Upper lobe of left lung (tissue), 6 donors: ENCODE measurements around the gene CALB2. TPM values are rescaled to one million over a fixed set of nuclear protein-coding genes. Genes with fewer than 3 reads are reported as not detected.

Experiments used
- ATAC-seq, 2 donors: fragments of 200-7000 bp; cut with Tn5 transposase; one replicate each; pipeline ENCODE4 v1.9.1; 2022; ENCODE audit warnings: mild to moderate bottlenecking in 2 of 2, moderate library complexity in 2 of 2; ENCODE audit not compliant: low FRiP score in 2 of 2
- DNase-seq, 2 donors: peaks; one replicate each; pipeline ENCODE4 v3.0.0-alpha.2; 2019 to 2020
- H3K27ac ChIP-seq, 4 donors: fragments of 200-600 bp; sonication (generic); one replicate each; pipeline ENCODE4 v1.5.1; 2016 to 2019
- H3K27me3 ChIP-seq, 4 donors: fragments of 200-600 bp; sonication (generic); one replicate each; pipeline ENCODE4 v1.5.1; 2017 to 2019
- H3K36me3 ChIP-seq, 4 donors: fragments of 200-600 bp; sonication (generic); one replicate each; pipeline ENCODE4 v1.5.1; 2016 to 2019
- H3K4me1 ChIP-seq, 4 donors: fragments of 200-600 bp; sonication (generic); one replicate each; pipeline ENCODE4 v1.5.1; 2018 to 2019
- H3K4me3 ChIP-seq, 4 donors: fragments of 200-600 bp; sonication (generic); one replicate each; pipeline ENCODE4 v1.5.1; 2017 to 2019; ENCODE audit warnings: mild to moderate bottlenecking in 2 of 4, moderate library complexity in 1 of 4
- H3K9me3 ChIP-seq, 4 donors: fragments of 200-600 bp; sonication (generic); one replicate each; pipeline ENCODE4 v1.5.1; 2018 to 2019
- CTCF ChIP-seq, 6 experiments: fragments of 450-650 bp in 4 of 6; fragments of 200-600 bp in 2 of 6; sonication (generic) in 2 of 6; IDR thresholded peaks; one replicate each; pipeline ENCODE4 v1.5.1; 2016 to 2019; ENCODE audit warnings: antibody characterized with exemption in 6 of 6
- EP300 ChIP-seq, 4 donors: sonication (generic); formaldehyde crosslinking; IDR thresholded peaks; one replicate each; pipeline ENCODE4 v1.5.1; 2017; ENCODE audit warnings: antibody characterized with exemption in 4 of 4, control low read depth in 2 of 4
- POLR2A ChIP-seq, 4 donors: fragments of 450-650 bp; IDR thresholded peaks; one replicate each; pipeline ENCODE4 v1.5.1; 2016 to 2017; ENCODE audit warnings: antibody characterized with exemption in 4 of 4, mild to moderate bottlenecking in 2 of 4
- POLR2AphosphoS5 ChIP-seq, 2 donors: sonication (generic); formaldehyde crosslinking; IDR thresholded peaks; one replicate each; pipeline ENCODE4 v1.5.1; 2017; ENCODE audit warnings: antibody characterized with exemption in 2 of 2
- WGBS, 2 donors: methylation state at CpG; one replicate each; pipeline ENCODE4 v1.1.5; 2017 to 2018; 5-methylcytosine and 5-hydroxymethylcytosine counted together
- total RNA-seq, 6 donors: library from RNA; depleted of rRNA in 4 of 6; stranded (reverse); fragments of >200 nt in 4 of 6; gene quantifications; one replicate each; pipeline versions ENCODE4 v1.1.0 to v1.2.1, GENCODE V29; 2016 to 2021
- donor health status: DM: no; HTN: no; CAD: no; lungs with moderate emphysema.
- donor health status: DM: no; HTN: yes; CAD: no; lungs with severe emphysema.

The CALB2 gene
- total RNA-seq, 6 donors from 2014 or later, result 1.0 to 3.3 (median 2.3) TPM; not detected in 2

GRCh38 chr16:71406724-71407123, 48.2 kb downstream of the CALB2 start:
- DNase-seq (no peak), ATAC-seq (no peak)
- WGBS, 2 donors, result 59 to 63% methylated on average over 8 of the region's 8 CpGs
- Histone ChIP-seq H3K27ac (no peak overlapping the region), H3K9me3 (no peaks in the 10 kb centered on the region), H3K36me3 (no peaks in the 10 kb centered on the region), H3K4me3 (no peak overlapping the region), H3K4me1 (no peaks in the 10 kb centered on the region), H3K27me3 (no peaks in the 10 kb centered on the region)
- TF ChIP-seq CTCF (IDR thresholded peaks at IDR 0.05) (no peak), EP300 (IDR thresholded peaks at IDR 0.05) (no peak), POLR2A (IDR thresholded peaks at IDR 0.05) (no peak), POLR2AphosphoS5 (IDR thresholded peaks at IDR 0.05) (no peak)

- Histone ChIP-seq H3K4me1 (peaks cover 0 to 7% (median 2%) of the 10 kb centered on the region in 4 donors), H3K27me3 (peaks cover 0 to 4% (median 0%) of the 10 kb centered on the region in 4 donors), H3K9me3 (no peaks in the 10 kb centered on the region), H3K27ac (no peak overlapping the region), H3K36me3 (no peaks in the 10 kb centered on the region), H3K4me3 (no peak overlapping the region)
- ATAC-seq (no peak), DNase-seq (no peak)
- TF ChIP-seq POLR2A (IDR thresholded peaks at IDR 0.05) (no peak), CTCF (IDR thresholded peaks at IDR 0.05) (no peak), POLR2AphosphoS5 (IDR thresholded peaks at IDR 0.05) (no peak), EP300 (IDR thresholded peaks at IDR 0.05) (no peak)
- 50 to 67% methylated on average over 1 of the region's 1 CpG for WGBS, 2 donors
Measured at GRCh38 chr16:71407731-71408130, 49.2 kb downstream of the CALB2 start.

- H3K27ac ChIP-seq, result no peak overlapping the region
- DNase-seq, result no peak
- H3K4me3 ChIP-seq, result no peak overlapping the region
- no peak for ATAC-seq
- H3K27me3 ChIP-seq, result peaks cover 0 to 4% (median 0%) of the 10 kb centered on the region in 4 donors
- 38 to 52% methylated on average over 3 of the region's 3 CpGs for WGBS, 2 donors
- TF ChIP-seq CTCF (IDR thresholded peaks at IDR 0.05) (no peak), POLR2A (IDR thresholded peaks at IDR 0.05) (no peak), EP300 (IDR thresholded peaks at IDR 0.05) (no peak), POLR2AphosphoS5 (IDR thresholded peaks at IDR 0.05) (no peak)
- H3K36me3 ChIP-seq, result no peaks in the 10 kb centered on the region
- H3K4me1 ChIP-seq, result peaks cover 0 to 10% (median 2%) of the 10 kb centered on the region in 4 donors
- H3K9me3 ChIP-seq, result no peaks in the 10 kb centered on the region
Measured at GRCh38 chr16:71408536-71408935, 50.0 kb downstream of the CALB2 start.

- TF ChIP-seq EP300 (IDR thresholded peaks at IDR 0.05) (no peak), POLR2AphosphoS5 (IDR thresholded peaks at IDR 0.05) (no peak), CTCF (IDR thresholded peaks at IDR 0.05) (no peak), POLR2A (IDR thresholded peaks at IDR 0.05) (no peak)
- H3K27ac ChIP-seq, result no peak overlapping the region
- 39 to 50% methylated on average over 16 of the region's 16 CpGs for WGBS, 2 donors
- ATAC-seq (no peak), DNase-seq (no peak)
- H3K36me3 ChIP-seq, result no peaks in the 10 kb centered on the region
- H3K9me3 ChIP-seq, result no peaks in the 10 kb centered on the region
- H3K4me3 ChIP-seq, result no peak overlapping the region
- H3K4me1 ChIP-seq, result peaks cover 0 to 10% (median 2%) of the 10 kb centered on the region in 4 donors
- H3K27me3 ChIP-seq, result peaks cover 0 to 4% (median 0%) of the 10 kb centered on the region in 4 donors
Measured at GRCh38 chr16:71409011-71409775, 50.7 kb downstream of the CALB2 start.
